Measurements from ENCODE around the gene ZDHHC24. TPM values are rescaled to one million over a fixed set of nuclear protein-coding genes. Genes with fewer than 3 reads are reported as not detected.
A peak's percentile ranks its signal among the peaks of the same experiment; 100 is the strongest.

The ZDHHC24 gene
- total RNA-seq, 1 experiment from 2014 or later: 19.4 TPM

DNA sequence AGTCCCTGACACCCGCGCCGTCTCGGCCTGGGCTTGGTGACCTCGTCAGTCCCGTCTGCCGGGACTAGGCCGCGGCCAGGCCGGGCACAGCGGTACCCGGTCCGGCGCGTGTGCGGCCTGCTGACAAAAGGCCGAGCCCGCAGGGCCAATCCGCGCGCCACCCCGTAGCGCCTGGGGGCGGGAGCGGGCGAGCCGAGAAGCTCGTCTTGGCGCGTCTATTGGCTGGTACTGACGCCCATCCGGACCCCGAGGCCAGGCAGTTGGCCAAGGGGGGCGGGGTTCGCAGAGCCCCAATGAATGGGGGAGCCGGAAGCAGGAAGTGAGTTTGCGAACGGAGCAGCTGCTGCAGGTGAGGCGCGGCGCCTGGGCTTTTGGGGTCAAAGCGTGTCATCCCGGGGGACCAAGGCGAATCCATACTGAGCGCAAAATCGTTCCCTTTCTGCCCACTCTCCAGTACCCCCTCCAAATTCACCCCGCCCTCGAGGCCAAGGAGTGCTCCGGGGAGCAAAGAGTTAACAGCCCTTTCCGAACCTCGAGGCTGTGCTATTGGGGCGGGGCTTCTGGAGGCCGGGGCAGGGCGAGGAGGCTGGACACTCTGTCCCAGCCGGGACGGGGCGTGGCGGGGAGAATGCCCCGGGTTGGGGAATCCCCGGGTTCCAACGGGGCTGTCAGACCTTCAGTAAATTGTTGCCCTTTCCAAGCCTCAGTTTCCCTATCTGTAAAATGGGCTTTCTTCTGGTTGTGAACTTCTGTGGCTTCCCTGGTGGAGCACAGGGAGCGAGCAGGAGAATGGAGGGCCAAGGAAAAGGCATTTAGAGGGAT lies 65.5 kb downstream of the ZDHHC24 start, which contains the start of gene DPP3:
Gene DPP3, plus strand, starts transcription at position 318 of the 822 bp plus-strand sequence. CDS start 1,767 bp downstream, outside the sequence.
- Histone ChIP-seq H3K9me2 (ENCODE audit: insufficient read depth) (no peaks in the 10 kb centered on the region), H3K9me3 (ENCODE audit: insufficient read depth, low read depth) (no peaks in the 10 kb centered on the region), H3K27ac (peak within 1 kb of the TSS; percentile 59), H3K27me3 (ENCODE audit: insufficient read depth, low read depth) (no peaks in the 10 kb centered on the region), H3F3A (ENCODE audit: insufficient read depth, low read depth) (peaks cover 12% of the 10 kb centered on the region; the same call in 1 of the 2 replicates), H2AFZ (peak within 1 kb of the TSS; percentile 76), H3K4me2 (peak within 1 kb of the TSS; percentile 82), H4K20me1 (ENCODE audit: insufficient read depth) (peaks cover 12% of the 10 kb centered on the region; the same call in 1 of the 2 replicates), H3K36me3 (ENCODE audit: low read depth) (0 out of 2 replicates have a peak, but pooled peaks cover 7% of the 10 kb centered on the region), H3K4me1 (replicated peaks; ENCODE audit: insufficient read depth) (peaks cover 7% of the 10 kb centered on the region), H3K79me2 (ENCODE audit: low read depth) (peaks cover 22% of the 10 kb centered on the region), H3K4me3 (peak within 1 kb of the TSS; percentile 61)
- ChIA-PET CTCF (interaction anchor here (0.9 to 1.7 kb wide), 3 partner anchors 72 to 198 kb away, joined by 3 to 7 read pairs (median 4); partner anchors contain the start of gene RBM4B), POLR2A (ENCODE audit: unreplicated experiment) (interaction anchor here (0.5 to 1.0 kb wide), 12 partner anchors 26 to 895 kb away, joined by 3 to 9 read pairs (median 4); partner anchors contain the start of genes BBS1 and RBM4B)
- no TSS peak for BruUV-seq (replicated peaks)
- TF ChIP-seq, protein P1, sequence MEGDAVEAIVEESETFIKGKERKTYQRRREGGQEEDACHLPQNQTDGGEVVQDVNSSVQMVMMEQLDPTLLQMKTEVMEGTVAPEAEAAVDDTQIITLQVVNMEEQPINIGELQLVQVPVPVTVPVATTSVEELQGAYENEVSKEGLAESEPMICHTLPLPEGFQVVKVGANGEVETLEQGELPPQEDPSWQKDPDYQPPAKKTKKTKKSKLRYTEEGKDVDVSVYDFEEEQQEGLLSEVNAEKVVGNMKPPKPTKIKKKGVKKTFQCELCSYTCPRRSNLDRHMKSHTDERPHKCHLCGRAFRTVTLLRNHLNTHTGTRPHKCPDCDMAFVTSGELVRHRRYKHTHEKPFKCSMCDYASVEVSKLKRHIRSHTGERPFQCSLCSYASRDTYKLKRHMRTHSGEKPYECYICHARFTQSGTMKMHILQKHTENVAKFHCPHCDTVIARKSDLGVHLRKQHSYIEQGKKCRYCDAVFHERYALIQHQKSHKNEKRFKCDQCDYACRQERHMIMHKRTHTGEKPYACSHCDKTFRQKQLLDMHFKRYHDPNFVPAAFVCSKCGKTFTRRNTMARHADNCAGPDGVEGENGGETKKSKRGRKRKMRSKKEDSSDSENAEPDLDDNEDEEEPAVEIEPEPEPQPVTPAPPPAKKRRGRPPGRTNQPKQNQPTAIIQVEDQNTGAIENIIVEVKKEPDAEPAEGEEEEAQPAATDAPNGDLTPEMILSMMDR (conservative IDR thresholded peaks at IDR 0.05): no peak
- TF ChIP-seq EZH2 (IDR thresholded peaks at IDR 0.05; ENCODE audit: low read depth): no peak
- intact Hi-C loops (cut with micrococcal nuclease; ENCODE audit: unreplicated experiment): loop anchor here (1.0 to 5.0 kb wide), 5 partner anchors 26 to 552 kb away; partner anchors contain the start of gene BBS1
- DNase-seq: peak; percentile 93 to 99

DNA sequence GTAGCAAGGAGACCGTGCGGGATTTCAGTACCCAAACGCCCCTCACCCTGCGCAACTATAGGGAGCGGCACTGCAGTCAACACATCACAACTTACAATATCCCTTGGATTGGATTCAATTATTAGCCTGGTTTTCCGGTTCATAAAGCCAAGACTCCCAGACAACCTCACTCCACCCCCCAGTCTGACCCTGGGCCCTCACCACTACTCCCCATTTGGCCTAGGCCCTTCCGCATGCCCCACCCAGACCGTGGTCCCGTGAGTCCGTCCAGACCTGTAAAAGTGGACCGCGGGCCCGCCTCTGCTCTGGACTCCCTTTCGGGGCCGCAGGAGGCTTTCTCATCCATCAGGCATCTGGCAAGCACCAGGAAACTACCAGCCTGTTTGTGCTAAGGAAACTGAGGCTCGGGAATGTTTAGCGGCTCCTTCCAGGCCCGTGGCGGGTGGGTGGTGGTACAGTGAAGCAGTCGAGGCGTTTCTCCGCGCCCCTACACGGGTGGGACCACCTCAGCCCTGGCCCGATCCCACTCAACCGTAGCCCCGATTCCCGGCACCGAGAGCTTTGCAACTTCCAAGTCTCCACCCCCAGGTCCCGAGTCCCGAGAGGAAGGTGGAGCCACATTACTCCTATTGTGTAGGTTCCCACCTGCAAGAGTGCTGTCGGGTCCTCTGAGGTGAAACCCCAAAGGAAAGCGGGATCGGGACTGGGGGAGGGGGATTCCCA lies 66.3 kb downstream of the ZDHHC24 start:
- Histone ChIP-seq H3F3A (ENCODE audit: insufficient read depth, low read depth) (peaks cover 12% of the 10 kb centered on the region; the same call in 1 of the 2 replicates), H3K27ac (peak overlapping the region; percentile 59), H3K4me2 (peak overlapping the region; percentile 82), H4K20me1 (ENCODE audit: insufficient read depth) (peaks cover 12% of the 10 kb centered on the region; the same call in 1 of the 2 replicates), H3K9me3 (ENCODE audit: insufficient read depth, low read depth) (no peaks in the 10 kb centered on the region), H3K27me3 (ENCODE audit: insufficient read depth, low read depth) (no peaks in the 10 kb centered on the region), H2AFZ (peak overlapping the region; percentile 72), H3K79me2 (ENCODE audit: low read depth) (peaks cover 22% of the 10 kb centered on the region), H3K4me3 (peak overlapping the region; percentile 61), H3K9me2 (ENCODE audit: insufficient read depth) (no peaks in the 10 kb centered on the region), H3K4me1 (replicated peaks; ENCODE audit: insufficient read depth) (peaks cover 7% of the 10 kb centered on the region), H3K36me3 (ENCODE audit: low read depth) (0 out of 2 replicates have a peak, but pooled peaks cover 7% of the 10 kb centered on the region)
- POLR2A ChIA-PET (ENCODE audit: unreplicated experiment): interaction anchor here (0.5 to 1.0 kb wide), 12 partner anchors 12 to 895 kb away, joined by 3 to 17 read pairs (median 4); partner anchors contain the start of genes BBS1 and RBM4B
- intact Hi-C loops (cut with micrococcal nuclease; ENCODE audit: unreplicated experiment): loop anchor here (1.0 to 5.0 kb wide), 6 partner anchors 25 to 553 kb away; partner anchors contain the start of gene BBS1
- DNase-seq: no peak
- BruUV-seq (replicated peaks): TSS peak; percentile 68
- TF ChIP-seq EZH2 (IDR thresholded peaks at IDR 0.05; ENCODE audit: low read depth): no peak
- TF ChIP-seq, protein P1 (conservative IDR thresholded peaks at IDR 0.05): no peak
- CTCF ChIA-PET: interaction anchor here (0.7 to 1.7 kb wide), 5 partner anchors 12 to 199 kb away, joined by 3 to 7 read pairs (median 3); partner anchors contain the start of gene RBM4B
